Measurements from ENCODE around the gene UBASH3B.

DNA sequence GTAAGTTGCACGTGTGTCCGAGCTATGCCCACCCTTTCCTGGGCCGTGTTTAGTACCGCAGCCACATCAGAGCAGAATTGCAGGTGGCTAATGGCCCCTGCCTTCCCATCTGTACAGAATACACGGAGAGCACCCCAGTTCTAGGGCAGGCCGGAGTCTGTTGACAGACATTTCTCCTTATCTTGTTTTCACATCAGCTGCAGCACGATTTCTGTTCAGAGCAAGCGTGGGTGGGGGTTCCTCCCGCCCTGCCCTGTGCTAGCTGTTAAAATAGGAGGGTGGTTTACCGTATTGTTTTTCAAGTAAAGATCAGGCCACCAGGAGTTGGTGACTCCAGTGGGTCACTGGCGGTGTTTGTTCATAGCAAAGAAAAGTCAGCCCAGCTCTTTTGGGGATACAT is 41.1 kb downstream of the UBASH3B start:
- TF ChIP-seq POLR2A (IDR thresholded peaks at IDR 0.05), result no peak
- no peak for TF ChIP-seq CTCF (IDR thresholded peaks at IDR 0.05)
